DMS153 treated with DMSO at 0.1 percent for 48 hours (cell line): ENCODE measurements around the gene ITFG1.
"Not testable (repeated sequence)": the region's sequence is repeated elsewhere in the genome, so short reads cannot be mapped to it uniquely, and the experiment has no call there.

Source experiments
- DNase-seq: peaks from one replicate; lab custom pipeline; 2025; ENCODE audit not compliant: unreplicated experiment; lab: John Stamatoyannopoulos, UW

ITFG1 gene

GRCh38 chr16:47161464-47161863 is 299.4 kb downstream of the ITFG1 start:
- DNase-seq, result no peak

GRCh38 chr16:47160422-47160821 is 300.4 kb downstream of the ITFG1 start:
- DNase-seq, result no peak

GRCh38 chr16:47158992-47159391 is 301.9 kb downstream of the ITFG1 start:
- no peak for DNase-seq

GRCh38 chr16:47156680-47157215 is 304.1 kb downstream of the ITFG1 start:
- no peak for DNase-seq

- DNase-seq, result not testable (repeated sequence)
Observed at GRCh38 chr16:47152501-47152900, 308.4 kb downstream of the ITFG1 start.

GRCh38 chr16:47150067-47150466 is 310.8 kb downstream of the ITFG1 start:
- no peak for DNase-seq

GRCh38 chr16:47144559-47144877 is 316.3 kb downstream of the ITFG1 start:
- no peak for DNase-seq

- DNase-seq, result peak; percentile 15
Observed at GRCh38 chr16:47143677-47144558, 316.9 kb downstream of the ITFG1 start, which contains the start of gene NETO2. Gene NETO2, minus strand, starts transcription at chr16:47143945. Its CDS starts 333 bp downstream, at chr16:47143612.

- DNase-seq, result peak; percentile 12
Observed at GRCh38 chr16:47142821-47143676, 317.8 kb downstream of the ITFG1 start.

- no peak for DNase-seq
Observed at GRCh38 chr16:47142486-47142820, 318.4 kb downstream of the ITFG1 start.

GRCh38 chr16:47141773-47142485 is 318.9 kb downstream of the ITFG1 start:
- peak; percentile 59 for DNase-seq

GRCh38 chr16:47140686-47141085 is 320.2 kb downstream of the ITFG1 start:
- no peak for DNase-seq

GRCh38 chr16:47139561-47140185 is 321.2 kb downstream of the ITFG1 start:
- DNase-seq, result no peak

GRCh38 chr16:47137925-47138324 is 322.9 kb downstream of the ITFG1 start:
- DNase-seq, result not testable (repeated sequence)

- DNase-seq, result no peak
Observed at GRCh38 chr16:47136099-47136842, 324.6 kb downstream of the ITFG1 start.

GRCh38 chr16:47134550-47134949 is 326.3 kb downstream of the ITFG1 start:
- no peak for DNase-seq

GRCh38 chr16:47132308-47132707 is 328.6 kb downstream of the ITFG1 start:
- DNase-seq, result no peak

- no peak for DNase-seq
Observed at GRCh38 chr16:47129755-47130435, 331.0 kb downstream of the ITFG1 start.

- DNase-seq, result no peak
Observed at GRCh38 chr16:47127541-47127940, 333.3 kb downstream of the ITFG1 start.
